PFSK-1 (cell line): ENCODE measurements around the gene GET4.

ENCODE experiments used
- FOXP2 ChIP-seq: optimal IDR thresholded peaks from 2 replicates; pipeline ENCODE3; 2011; ENCODE audit warnings: borderline replicate concordance, control low read depth, inconsistent platforms; ENCODE audit not compliant: insufficient read depth; ENCODE audit errors: extremely low read length, extremely low read depth
- POLR2AphosphoS5 ChIP-seq: IDR thresholded peaks from 2 replicates; pipeline ENCODE4 v1.6.1; 2012; ENCODE audit warnings: low read depth, mild to moderate bottlenecking, control low read depth, low read length, moderate library complexity
- REST ChIP-seq, 2 experiments: IDR thresholded peaks; 2 replicates each; pipeline versions ENCODE4 v1.6.1 to v1.8.0; 2011 to 2012; ENCODE audit warnings: low read depth in 2 of 2, low read length in 2 of 2, control low read depth in 1 of 2, inconsistent platforms in 1 of 2, mild to moderate bottlenecking in 1 of 2, moderate library complexity in 1 of 2; ENCODE audit not compliant: insufficient read depth in 1 of 2
- SIN3A ChIP-seq: IDR thresholded peaks from 2 replicates; pipeline ENCODE4 v1.6.1; 2012; ENCODE audit warnings: mild to moderate bottlenecking, low read length, moderate library complexity, borderline replicate concordance; ENCODE audit not compliant: insufficient read depth
- TAF1 ChIP-seq: IDR thresholded peaks from 2 replicates; pipeline ENCODE4 v1.6.1; 2012; ENCODE audit warnings: low read length, control low read depth, borderline replicate concordance; ENCODE audit not compliant: insufficient read depth

The GET4 gene

GRCh38 chr7:898855-899681, 22.7 kb downstream of the GET4 start:
- TF ChIP-seq SIN3A (no peak), REST (IDR thresholded peaks at IDR 0.05; ENCODE audit: insufficient read depth in 1 of 2, low read depth in 2 of 2, low read length in 2 of 2) (no peak), TAF1 (no peak), FOXP2 (no peak), POLR2AphosphoS5 (no peak)

DNA sequence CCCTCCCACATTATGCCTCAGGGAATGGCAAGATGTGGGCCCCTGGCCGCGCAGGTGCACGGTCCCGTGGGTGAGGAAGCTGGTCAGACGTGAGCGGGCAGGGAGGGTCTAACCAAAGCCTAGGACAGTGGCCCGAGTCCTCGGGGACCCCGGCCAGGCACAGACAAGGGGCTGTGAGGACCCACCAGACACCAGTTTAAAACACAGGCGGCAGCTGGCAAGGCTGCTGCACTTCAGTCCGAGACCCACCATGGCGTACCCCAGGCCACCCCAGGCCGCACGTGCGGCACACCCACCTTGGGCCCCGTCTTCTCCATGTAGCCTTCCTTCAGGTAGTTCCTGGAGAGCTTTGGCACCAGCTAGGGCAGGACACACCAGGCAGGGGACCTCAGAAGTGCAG, 23.5 kb downstream of the GET4 start:
- TF ChIP-seq POLR2AphosphoS5 (no peak), FOXP2 (no peak), REST (IDR thresholded peaks at IDR 0.05; ENCODE audit: insufficient read depth in 1 of 2, low read depth in 2 of 2, low read length in 2 of 2) (no peak), SIN3A (no peak), TAF1 (no peak)

- TF ChIP-seq TAF1 = no peak
- no peak for TF ChIP-seq REST (IDR thresholded peaks at IDR 0.05; ENCODE audit: insufficient read depth in 1 of 2, low read depth in 2 of 2, low read length in 2 of 2)
- TF ChIP-seq FOXP2 = no peak
- TF ChIP-seq SIN3A = no peak
- no peak for TF ChIP-seq POLR2AphosphoS5
Measured at GRCh38 chr7:900331-901040, 24.1 kb downstream of the GET4 start.

DNA sequence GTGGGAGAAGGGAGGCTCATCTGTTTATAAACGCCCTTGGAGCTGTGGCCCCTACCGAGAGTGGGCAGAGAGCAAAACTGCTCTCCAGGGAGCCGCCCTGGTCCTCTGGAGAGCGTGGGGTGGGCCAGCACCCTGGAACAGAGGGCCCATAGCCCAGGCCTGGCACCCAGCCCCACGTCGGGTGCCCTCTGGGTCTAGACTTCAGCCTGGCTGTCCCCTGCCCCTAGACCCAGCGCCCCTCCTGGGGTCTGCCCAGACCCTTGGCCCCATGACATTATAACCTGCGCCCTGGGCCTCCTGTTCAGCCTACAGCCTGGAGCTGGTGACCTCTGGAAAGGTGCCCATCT, 24.7 kb downstream of the GET4 start:
- no peak for TF ChIP-seq FOXP2
- TF ChIP-seq POLR2AphosphoS5 = no peak
- TF ChIP-seq REST (IDR thresholded peaks at IDR 0.05; ENCODE audit: insufficient read depth in 1 of 2, low read depth in 2 of 2, low read length in 2 of 2) = no peak
- TF ChIP-seq SIN3A = no peak
